ENCODE measurements around the gene GGT1.
"Not testable (repeated sequence)": the region's sequence is repeated elsewhere in the genome, so short reads cannot be mapped to it uniquely, and the experiment has no call there.

DNA sequence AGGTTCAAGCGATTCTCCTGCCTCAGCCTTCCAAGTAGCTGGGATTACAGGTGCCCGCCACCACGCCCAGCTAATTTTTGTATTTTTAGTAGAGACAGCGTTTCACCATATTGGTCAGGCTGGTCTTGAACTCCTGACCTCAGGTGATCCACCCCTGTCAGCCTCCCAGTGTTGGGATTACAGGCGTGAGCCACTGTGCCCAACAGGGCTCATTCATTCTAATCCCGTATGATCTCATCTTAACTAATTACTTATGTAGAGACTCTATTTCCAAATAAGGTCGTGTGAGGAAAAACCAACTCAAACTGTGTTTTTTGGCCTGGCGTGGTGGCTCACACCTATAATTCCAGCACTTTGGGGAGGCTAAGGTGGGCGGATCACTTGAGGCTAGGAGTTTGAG, 5.9 kb upstream of the GGT1 start:
- TF ChIP-seq, protein P1, sequence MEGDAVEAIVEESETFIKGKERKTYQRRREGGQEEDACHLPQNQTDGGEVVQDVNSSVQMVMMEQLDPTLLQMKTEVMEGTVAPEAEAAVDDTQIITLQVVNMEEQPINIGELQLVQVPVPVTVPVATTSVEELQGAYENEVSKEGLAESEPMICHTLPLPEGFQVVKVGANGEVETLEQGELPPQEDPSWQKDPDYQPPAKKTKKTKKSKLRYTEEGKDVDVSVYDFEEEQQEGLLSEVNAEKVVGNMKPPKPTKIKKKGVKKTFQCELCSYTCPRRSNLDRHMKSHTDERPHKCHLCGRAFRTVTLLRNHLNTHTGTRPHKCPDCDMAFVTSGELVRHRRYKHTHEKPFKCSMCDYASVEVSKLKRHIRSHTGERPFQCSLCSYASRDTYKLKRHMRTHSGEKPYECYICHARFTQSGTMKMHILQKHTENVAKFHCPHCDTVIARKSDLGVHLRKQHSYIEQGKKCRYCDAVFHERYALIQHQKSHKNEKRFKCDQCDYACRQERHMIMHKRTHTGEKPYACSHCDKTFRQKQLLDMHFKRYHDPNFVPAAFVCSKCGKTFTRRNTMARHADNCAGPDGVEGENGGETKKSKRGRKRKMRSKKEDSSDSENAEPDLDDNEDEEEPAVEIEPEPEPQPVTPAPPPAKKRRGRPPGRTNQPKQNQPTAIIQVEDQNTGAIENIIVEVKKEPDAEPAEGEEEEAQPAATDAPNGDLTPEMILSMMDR (optimal IDR thresholded peaks at IDR 0.05 in 1 of 3, IDR thresholded peaks at IDR 0.05 in 1 of 3, conservative IDR thresholded peaks at IDR 0.05 in 1 of 3; ENCODE audit: extremely low read depth in 1 of 3, insufficient read depth in 2 of 3, low read length in 3 of 3): not testable (repeated sequence)
- TF ChIP-seq EZH2 (IDR thresholded peaks at IDR 0.05; ENCODE audit: low read length): not testable (repeated sequence)

All from keratinocyte (primary cell).